Type B pancreatic cell (in vitro differentiated cells): ENCODE data around the gene RAPGEFL1. TPM values are rescaled to one million over a fixed set of nuclear protein-coding genes. Genes with fewer than 3 reads are reported as not detected.
"Not testable (repeated sequence)": the region's sequence is repeated elsewhere in the genome, so short reads cannot be mapped to it uniquely, and the experiment has no call there.

ENCODE experiments used
- DNase-seq: peaks from one replicate; pipeline ENCODE4 v3.0.0; 2021; ENCODE audit warnings: mixed read lengths; ENCODE audit not compliant: unreplicated experiment; ENCODE audit errors: extremely low spot score
- H3K27ac Mint-ChIP-seq: 2 replicates; pipeline ENCODE4 v1.8.0; 2021; ENCODE audit warnings: mild to moderate bottlenecking, mixed read lengths
- H3K27me3 Mint-ChIP-seq: 2 replicates; pipeline ENCODE4 v1.8.0; 2021; ENCODE audit warnings: mixed read lengths
- H3K36me3 Mint-ChIP-seq: 2 replicates; pipeline ENCODE4 v1.8.0; 2021; ENCODE audit warnings: mixed read lengths
- H3K4me1 Mint-ChIP-seq: one replicate; pipeline ENCODE4 v1.8.0; 2021; ENCODE audit warnings: mixed read lengths; ENCODE audit not compliant: unreplicated experiment
- H3K4me3 Mint-ChIP-seq: 2 replicates; pipeline ENCODE4 v1.8.0; 2021; ENCODE audit warnings: mild to moderate bottlenecking, mixed read lengths
- H3K9me3 Mint-ChIP-seq: 2 replicates; pipeline ENCODE4 v1.8.0; 2021; ENCODE audit warnings: mixed read lengths
- CTCF ChIP-seq: fragments of 200-600 bp; sonication (generic); conservative IDR thresholded peaks from 2 replicates; pipeline ENCODE4 v1.5.0; 2021; ENCODE audit warnings: antibody characterized with exemption, mild to moderate bottlenecking
- microRNA-seq: library from miRNA; unstranded; fragments of <30 nt; microRNA quantifications from one replicate; pipeline ENCODE4, GENCODE V29; 2020
- total RNA-seq: library from RNA; stranded (reverse); gene quantifications from 2 replicates; pipeline ENCODE4 v1.2.1, GENCODE V29; 2021; ENCODE audit warnings: low replicate concordance

RAPGEFL1 gene
- total RNA-seq, 1 donor from 2014 or later: 18.6 TPM

- no peaks in the 10 kb centered on the region for H3K9me3 Mint-ChIP-seq
- no peak for DNase-seq
- no peaks in the 10 kb centered on the region for H3K27me3 Mint-ChIP-seq
- no peak overlapping the region for H3K27ac Mint-ChIP-seq
- H3K36me3 Mint-ChIP-seq: peaks cover 13% of the 10 kb centered on the region
- peaks cover 3% of the 10 kb centered on the region for H3K4me1 Mint-ChIP-seq
- no peak for TF ChIP-seq CTCF
- no peak overlapping the region for H3K4me3 Mint-ChIP-seq
Observed at GRCh38 chr17:40230670-40231069, 53.4 kb downstream of the RAPGEFL1 start.

DNA sequence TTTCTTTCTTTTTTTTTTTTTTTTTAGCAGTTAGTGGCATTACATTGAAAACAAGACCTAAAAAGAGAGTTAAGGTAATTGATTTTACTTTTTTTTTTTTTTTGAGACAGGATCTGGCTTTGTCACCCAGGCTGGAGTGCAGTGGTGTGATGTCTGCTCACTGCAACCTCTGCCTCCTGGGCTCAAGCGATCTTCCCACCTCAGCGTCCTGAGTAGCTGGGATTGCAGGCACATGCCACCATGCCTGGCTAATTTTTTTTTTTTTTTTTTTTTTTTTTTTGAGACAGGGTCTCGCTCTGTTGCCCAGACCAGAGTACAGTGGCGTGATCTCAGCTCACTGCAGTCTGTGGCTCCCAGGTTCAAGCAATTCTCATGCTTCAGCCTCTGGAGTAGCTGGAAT is 54.7 kb downstream of the RAPGEFL1 start:
- not testable (repeated sequence) for H3K27ac Mint-ChIP-seq, H3K4me3 Mint-ChIP-seq, H3K4me1 Mint-ChIP-seq, DNase-seq, H3K27me3 Mint-ChIP-seq, H3K9me3 Mint-ChIP-seq
- peaks cover 13% of the 10 kb centered on the region for H3K36me3 Mint-ChIP-seq

DNA sequence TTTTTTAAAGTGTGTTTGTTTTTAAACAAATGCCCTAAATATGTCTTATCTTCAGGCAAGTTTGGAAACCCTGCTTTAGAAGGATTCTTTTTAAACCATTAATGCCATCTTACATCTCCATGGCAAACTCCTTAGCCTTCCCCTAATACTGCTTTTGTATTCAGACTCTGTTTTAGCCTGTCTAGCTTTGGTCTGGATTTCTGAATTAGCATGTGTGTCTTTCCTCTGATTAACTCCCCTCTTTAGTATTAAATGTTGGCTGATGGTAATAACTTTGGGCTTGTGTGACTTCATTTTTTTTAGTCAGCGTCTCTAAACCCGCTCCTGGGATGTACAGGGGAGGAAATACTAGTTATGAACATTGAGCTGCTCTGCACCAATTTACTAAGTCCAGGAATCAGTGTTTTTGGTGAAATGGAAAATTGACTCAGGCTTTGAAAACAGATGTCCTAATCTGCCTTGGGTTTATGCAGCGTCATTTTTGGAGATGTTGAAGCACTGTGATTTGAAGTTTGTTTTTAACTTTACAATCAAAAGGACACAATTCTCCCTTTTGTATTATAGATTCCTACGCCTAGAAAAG is 64.1 kb downstream of the RAPGEFL1 start:
- no peaks in the 10 kb centered on the region for H3K9me3 Mint-ChIP-seq

GRCh38 chr17:40242774-40243173 is 65.5 kb downstream of the RAPGEFL1 start:
- Mint-ChIP-seq H3K27ac (peak overlapping the region; percentile 3), H3K4me1 (peaks cover 27% of the 10 kb centered on the region), H3K36me3 (no peaks in the 10 kb centered on the region), H3K9me3 (no peaks in the 10 kb centered on the region), H3K4me3 (no peak overlapping the region), H3K27me3 (no peaks in the 10 kb centered on the region)
- DNase-seq: no peak
- TF ChIP-seq CTCF: no peak

More for the DNA sequence above, 64.1 kb downstream of the RAPGEFL1 start:
- Mint-ChIP-seq H3K27ac (no peak overlapping the region), H3K36me3 (no peaks in the 10 kb centered on the region), H3K4me1 (peaks cover 27% of the 10 kb centered on the region), H3K27me3 (no peaks in the 10 kb centered on the region), H3K4me3 (no peak overlapping the region)
- no peak for TF ChIP-seq CTCF
- DNase-seq: no peak

GRCh38 chr17:40243761-40244160 is 66.5 kb downstream of the RAPGEFL1 start:
- TF ChIP-seq CTCF: no peak
- H3K36me3 Mint-ChIP-seq: no peaks in the 10 kb centered on the region
- peaks cover 32% of the 10 kb centered on the region for H3K4me1 Mint-ChIP-seq
- no peak overlapping the region for H3K27ac Mint-ChIP-seq
- H3K9me3 Mint-ChIP-seq: no peaks in the 10 kb centered on the region
- no peak for DNase-seq
- no peak overlapping the region for H3K4me3 Mint-ChIP-seq
- no peaks in the 10 kb centered on the region for H3K27me3 Mint-ChIP-seq

- TF ChIP-seq CTCF: no peak
- no peak for DNase-seq
Observed at GRCh38 chr17:40244255-40244654, 67.0 kb downstream of the RAPGEFL1 start.

More at GRCh38 chr17:40244255-40244654, 67.0 kb downstream of the RAPGEFL1 start:
- Mint-ChIP-seq H3K27ac (peak overlapping the region; percentile 64), H3K4me1 (peaks cover 37% of the 10 kb centered on the region), H3K4me3 (no peak overlapping the region), H3K36me3 (no peaks in the 10 kb centered on the region), H3K9me3 (no peaks in the 10 kb centered on the region), H3K27me3 (no peaks in the 10 kb centered on the region)

Small RNAs within 50 kb of the gene (microRNA-seq; reads per million reads assigned to microRNA genes)
- gene MIR6866 (0.83 reads per million), gene MIR6867 (not detected)

Other genes starting within 250 kb of the RAPGEFL1 start
- 59.8 and 82.7 TPM in 2 replicates for gene ORMDL3, start 249.9 kb upstream of the RAPGEFL1 start, total RNA-seq
- not detected in 2 replicates for gene LRRC3C, start 249.7 kb upstream of the RAPGEFL1 start, total RNA-seq
- gene GSDMA, start 214.5 kb upstream of the RAPGEFL1 start, total RNA-seq: not detected in 2 replicates
- 110 and 116 TPM in 2 replicates for gene PSMD3, start 196.7 kb upstream of the RAPGEFL1 start, total RNA-seq
- not detected in 2 replicates for gene CSF3, start 162.0 kb upstream of the RAPGEFL1 start, total RNA-seq
- gene MED24, start 123.1 kb upstream of the RAPGEFL1 start, total RNA-seq: 93.2 and 123 TPM in 2 replicates
- 18.3 and 37.0 TPM in 2 replicates for gene THRA, start 114.5 kb upstream of the RAPGEFL1 start, total RNA-seq
- gene NR1D1, start 76.9 kb upstream of the RAPGEFL1 start, total RNA-seq: 5.7 and 9.5 TPM in 2 replicates
- 86.3 and 128 TPM in 2 replicates for gene MSL1, start 55.5 kb upstream of the RAPGEFL1 start, total RNA-seq
- gene CASC3, start 36.9 kb upstream of the RAPGEFL1 start, total RNA-seq: 63.0 and 101 TPM in 2 replicates
- 27.2 and 35.3 TPM in 2 replicates for gene WIPF2, start 41.8 kb downstream of the RAPGEFL1 start, total RNA-seq
- gene CDC6, start 110.4 kb downstream of the RAPGEFL1 start, total RNA-seq: 23.2 and 50.3 TPM in 2 replicates
- gene RARA, start 131.7 kb downstream of the RAPGEFL1 start, total RNA-seq: 23.8 and 34.3 TPM in 2 replicates
- gene GJD3, start 187.3 kb downstream of the RAPGEFL1 start, total RNA-seq: 0.36 and 0.43 TPM in 2 replicates
- 65.8 and 248 TPM in 2 replicates for gene TOP2A, start 240.4 kb downstream of the RAPGEFL1 start, total RNA-seq